GDM1 (cell line): ENCODE measurements around the gene NR1D2.

Experiments used
- DNase-seq: peaks from one replicate; lab custom pipeline; 2025; lab: John Stamatoyannopoulos, UW

Gene NR1D2

GRCh38 chr3:23931597-23931996 is 13.5 kb upstream of the NR1D2 start:
- DNase-seq = no peak

GRCh38 chr3:23932571-23932970 is 12.5 kb upstream of the NR1D2 start:
- no peak for DNase-seq

GRCh38 chr3:23934253-23934652 is 10.8 kb upstream of the NR1D2 start:
- no peak for DNase-seq

- no peak for DNase-seq
Measured at GRCh38 chr3:23937296-23937695, 7.8 kb upstream of the NR1D2 start.

- DNase-seq = no peak
Measured at GRCh38 chr3:23938688-23939087, 6.4 kb upstream of the NR1D2 start.

- DNase-seq = no peak
Measured at GRCh38 chr3:23940775-23941174, 4.3 kb upstream of the NR1D2 start.

- DNase-seq = no peak
Measured at GRCh38 chr3:23941440-23941839, 3.6 kb upstream of the NR1D2 start.

GRCh38 chr3:23942546-23942945 is 2.5 kb upstream of the NR1D2 start:
- DNase-seq = no peak

GRCh38 chr3:23944007-23944783 is 891 bp upstream of the NR1D2 start:
- DNase-seq = no peak

GRCh38 chr3:23945663-23945912 is 502 bp downstream of the NR1D2 start:
- no peak for DNase-seq

GRCh38 chr3:23945913-23946687 is 1.0 kb downstream of the NR1D2 start:
- DNase-seq = peak; percentile 97

GRCh38 chr3:23948761-23949160 is 3.7 kb downstream of the NR1D2 start:
- DNase-seq = no peak

GRCh38 chr3:23949784-23950183 is 4.7 kb downstream of the NR1D2 start:
- DNase-seq = no peak

GRCh38 chr3:23950293-23950692 is 5.2 kb downstream of the NR1D2 start:
- no peak for DNase-seq

- no peak for DNase-seq
Measured at GRCh38 chr3:23952646-23953045, 7.6 kb downstream of the NR1D2 start.

- DNase-seq = no peak
Measured at GRCh38 chr3:23953523-23953922, 8.4 kb downstream of the NR1D2 start.

- no peak for DNase-seq
Measured at GRCh38 chr3:23954144-23954543, 9.1 kb downstream of the NR1D2 start.

- DNase-seq = no peak
Measured at GRCh38 chr3:23956701-23957100, 11.6 kb downstream of the NR1D2 start.

- no peak for DNase-seq
Measured at GRCh38 chr3:23959135-23959900, 14.2 kb downstream of the NR1D2 start.

- no peak for DNase-seq
Measured at GRCh38 chr3:23960649-23961048, 15.6 kb downstream of the NR1D2 start.

GRCh38 chr3:23961066-23961465 is 16.0 kb downstream of the NR1D2 start:
- no peak for DNase-seq

- no peak for DNase-seq
Measured at GRCh38 chr3:23961913-23962312, 16.8 kb downstream of the NR1D2 start.
